GM19023 (cell line): ENCODE results near the gene SMURF2.

ENCODE experiments used
- ATAC-seq: cut with Tn5 transposase; IDR thresholded peaks from one replicate; pipeline ENCODE4 v1.9.1; 2021; ENCODE audit warnings: mild to moderate bottlenecking, moderate library complexity; ENCODE audit not compliant: unreplicated experiment

SMURF2 gene

DNA sequence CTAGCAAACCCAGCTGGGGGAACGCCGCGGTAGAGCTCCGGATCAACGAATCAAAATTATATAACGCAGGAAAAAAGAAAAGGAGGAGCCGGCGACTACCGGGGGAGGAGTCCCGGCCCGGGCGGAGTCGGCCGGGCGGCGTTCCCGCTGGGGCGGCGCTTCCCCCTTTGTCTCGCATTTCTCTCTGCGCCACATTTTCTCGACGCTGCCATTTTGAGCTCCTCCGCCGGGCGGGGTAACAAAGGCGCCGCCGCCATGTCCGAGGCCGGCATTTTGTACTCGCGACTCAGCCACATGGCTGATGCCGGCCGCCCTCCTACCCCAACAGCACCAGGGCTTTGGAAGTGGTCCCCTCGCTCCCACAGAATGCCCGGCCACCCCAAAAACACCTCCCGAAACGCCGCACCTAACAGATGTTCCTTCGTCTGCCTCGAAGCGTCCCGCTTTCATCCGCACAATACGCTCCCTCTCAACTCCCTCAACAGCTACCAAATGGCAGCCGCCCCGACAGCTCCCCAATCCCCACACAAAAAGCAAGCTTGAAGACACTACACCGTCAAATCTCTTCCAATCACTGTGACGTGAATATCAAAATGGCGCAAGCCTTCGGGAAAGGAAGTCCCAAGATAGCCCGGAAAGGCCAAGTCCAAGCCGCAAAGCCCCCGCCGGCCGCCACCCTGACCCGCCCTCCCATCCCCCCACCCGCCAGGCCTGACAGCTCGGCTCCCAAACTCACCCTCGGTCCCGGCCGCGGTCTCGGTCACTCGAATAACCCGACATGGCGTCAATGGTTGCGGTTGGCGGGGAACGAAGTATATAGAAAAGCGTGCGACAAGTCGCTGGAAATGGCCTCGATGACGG, 156.5 kb downstream of the SMURF2 start:
- ATAC-seq = peak; percentile 22

DNA sequence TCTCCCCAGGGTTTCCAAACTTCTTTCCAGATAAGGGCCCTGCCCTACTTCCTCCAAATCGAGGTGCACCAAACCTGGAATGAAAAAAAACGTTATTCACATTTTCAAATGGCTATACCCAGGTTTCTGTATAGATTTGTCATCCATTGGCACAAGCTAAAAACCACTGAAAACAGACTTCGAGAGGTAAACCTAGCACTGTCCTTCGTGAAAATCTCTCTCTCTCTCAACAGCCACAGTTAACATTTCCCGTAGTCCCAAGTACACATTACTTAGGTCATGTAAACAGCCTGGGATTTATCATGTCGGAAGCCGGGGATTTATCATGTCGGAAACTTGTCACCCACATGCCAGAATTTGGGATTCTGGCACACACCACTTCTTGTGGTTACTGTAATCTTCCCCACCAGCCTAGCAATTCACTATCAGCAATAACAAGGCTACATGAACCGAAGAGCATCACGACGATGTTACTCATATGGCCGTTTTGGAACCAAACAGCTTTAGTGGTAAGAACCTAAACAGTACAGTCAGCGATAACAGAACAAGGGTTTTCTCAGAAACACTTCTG, 157.3 kb downstream of the SMURF2 start:
- no peak for ATAC-seq

DNA sequence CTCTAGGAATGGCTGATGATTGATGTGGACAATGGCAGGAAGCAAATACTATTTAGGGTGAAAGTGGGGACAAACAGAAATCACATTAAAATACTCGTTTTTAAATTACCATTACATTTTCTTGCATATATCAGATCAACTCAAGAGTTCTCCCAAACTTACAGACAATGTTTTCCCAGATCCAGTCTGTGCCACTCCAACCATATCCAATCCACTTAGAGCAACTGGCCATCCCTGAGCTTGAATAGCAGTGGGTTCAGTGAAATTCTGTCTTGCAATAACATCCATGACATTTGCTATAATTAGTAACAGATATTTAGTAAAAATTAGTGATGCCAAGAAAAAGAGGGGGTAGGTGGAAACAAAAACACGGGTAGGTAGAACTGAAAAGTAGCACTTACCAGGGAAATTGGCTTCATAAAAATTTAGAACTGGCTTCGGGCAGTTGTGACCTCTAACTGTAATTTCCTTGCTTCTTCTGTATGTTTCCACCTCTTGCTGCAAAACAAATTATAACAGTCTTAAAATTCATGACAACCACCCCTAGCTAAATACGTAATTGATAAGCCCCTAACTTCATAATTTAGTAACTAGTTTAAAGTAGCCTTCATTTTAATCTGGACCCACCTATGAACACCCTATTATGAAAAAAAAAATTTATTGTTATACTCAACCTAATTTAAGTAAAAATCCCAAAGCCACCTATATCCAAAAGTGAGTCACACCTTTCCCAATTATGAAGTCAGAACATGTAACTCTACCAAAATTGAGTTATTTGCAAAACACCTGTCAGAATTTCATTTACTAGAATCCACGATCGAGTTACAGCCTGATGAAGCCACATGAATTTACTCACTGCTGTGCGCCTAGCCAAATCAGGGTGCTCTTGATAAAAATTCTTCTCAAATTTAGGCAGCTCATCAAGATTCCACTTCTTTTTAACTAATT, 158.0 kb downstream of the SMURF2 start:
- no peak for ATAC-seq

DNA sequence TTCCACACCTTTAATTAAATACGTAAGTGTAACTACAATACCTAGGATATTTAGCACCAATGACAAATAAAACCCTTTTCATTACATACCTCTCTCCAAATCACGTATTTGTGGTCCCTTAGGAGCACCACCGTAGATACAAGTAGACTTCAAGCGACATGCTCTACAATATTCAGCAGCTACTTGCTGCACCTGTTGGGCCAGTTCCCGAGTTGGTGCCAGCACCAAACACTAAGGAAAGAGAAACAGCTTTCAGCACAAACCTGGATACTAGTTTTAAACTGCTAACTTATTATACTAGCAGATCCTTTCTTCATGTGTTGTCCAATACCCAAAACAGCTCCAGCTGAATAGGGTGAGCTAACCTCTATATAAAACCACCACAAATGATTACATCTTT, 158.8 kb downstream of the SMURF2 start:
- no peak for ATAC-seq

DNA sequence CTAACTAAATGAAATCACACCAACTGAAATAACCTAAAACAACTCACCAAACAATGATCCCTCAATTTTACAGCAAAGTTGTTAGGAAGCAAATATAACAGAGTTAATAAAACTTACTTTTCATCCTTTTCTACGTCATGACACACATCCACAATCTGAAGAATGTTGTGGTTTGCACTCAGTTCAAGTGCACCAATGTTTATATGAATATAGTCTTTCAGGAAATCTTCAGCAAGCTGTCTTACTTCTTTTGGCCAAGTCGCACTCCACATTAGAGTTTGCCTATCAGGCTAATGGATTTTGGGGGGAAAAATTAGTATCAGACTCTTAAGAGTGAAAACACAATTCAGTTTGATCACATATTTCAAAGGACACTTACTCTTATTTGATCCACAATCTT, 159.3 kb downstream of the SMURF2 start:
- ATAC-seq = no peak

DNA sequence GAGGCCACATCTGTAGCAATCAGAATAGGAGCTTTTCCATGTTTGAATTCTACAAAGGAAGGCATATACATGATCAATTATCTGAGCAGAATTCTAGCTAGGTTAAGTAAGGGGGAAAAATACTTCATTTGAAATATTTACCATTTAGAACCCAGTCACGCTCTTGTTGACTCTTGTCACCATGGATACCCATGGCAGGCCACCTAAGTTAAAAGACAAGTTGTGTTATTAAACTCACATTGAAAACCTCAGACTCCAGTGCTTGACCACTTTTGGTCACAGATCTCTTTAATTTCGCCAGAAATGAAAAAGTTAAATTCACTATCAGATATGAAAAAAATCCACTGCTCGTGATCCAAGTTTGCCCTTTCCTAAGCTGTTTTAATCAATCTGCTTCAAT, 160.1 kb downstream of the SMURF2 start:
- ATAC-seq = no peak

DNA sequence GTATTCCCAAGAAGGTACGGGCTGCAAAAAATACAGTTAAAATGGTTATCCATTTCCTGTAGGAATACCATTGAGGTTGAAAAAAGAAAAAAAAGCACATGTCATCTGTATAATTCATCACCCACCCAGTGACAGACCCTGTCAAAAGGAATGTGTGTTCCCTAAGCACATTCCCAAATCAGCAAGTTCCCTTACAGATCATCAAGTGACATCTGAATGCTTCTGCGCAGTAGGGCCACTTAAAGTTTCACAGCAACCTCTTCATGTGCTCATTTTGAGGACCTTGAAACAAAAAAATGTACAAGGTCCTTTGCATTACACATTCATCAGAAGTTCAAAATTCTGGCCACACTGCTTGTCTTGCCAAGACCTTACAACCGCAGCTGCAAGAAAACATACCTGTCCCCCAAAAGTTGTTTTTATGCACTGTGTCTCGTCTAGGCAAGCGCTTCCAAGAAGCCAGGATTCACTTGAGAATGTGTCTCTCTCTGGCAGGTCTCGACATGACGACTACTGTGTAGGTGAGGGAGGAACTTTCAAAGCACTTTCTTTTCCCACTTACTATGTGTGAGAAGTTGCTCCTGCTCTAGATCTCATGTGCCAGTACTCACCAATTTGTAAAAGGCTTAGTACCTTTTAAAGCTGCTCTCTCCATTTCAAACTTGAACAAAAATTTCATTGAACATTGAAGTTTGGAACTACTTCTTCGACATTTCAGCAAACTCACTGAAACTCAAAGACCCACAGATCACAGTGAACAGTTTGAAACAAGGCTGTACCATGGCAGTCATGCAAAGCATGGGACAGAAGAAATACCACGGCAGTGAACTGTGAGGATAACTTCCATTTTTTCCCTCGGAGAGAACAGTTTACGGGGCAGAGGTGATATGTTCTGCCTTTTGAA, 161.0 kb downstream of the SMURF2 start:
- no peak for ATAC-seq

DNA sequence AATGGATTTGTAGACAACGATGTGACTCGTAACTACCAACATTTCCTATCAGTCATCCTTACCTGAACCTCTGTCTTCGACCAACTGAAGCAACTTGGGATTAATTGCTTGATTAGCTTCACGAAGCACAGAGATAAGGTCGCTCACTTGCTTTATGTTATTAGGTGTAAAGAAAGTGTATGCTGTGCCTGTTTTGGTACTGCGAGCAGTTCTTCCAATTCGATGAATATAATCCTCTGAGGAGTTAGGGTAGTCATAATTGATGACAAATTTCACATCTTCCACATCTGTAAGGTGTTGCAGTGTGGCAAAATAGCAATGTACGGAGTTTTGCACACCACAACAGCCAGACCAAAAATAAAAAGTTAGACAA, 161.6 kb downstream of the SMURF2 start:
- ATAC-seq = no peak

DNA sequence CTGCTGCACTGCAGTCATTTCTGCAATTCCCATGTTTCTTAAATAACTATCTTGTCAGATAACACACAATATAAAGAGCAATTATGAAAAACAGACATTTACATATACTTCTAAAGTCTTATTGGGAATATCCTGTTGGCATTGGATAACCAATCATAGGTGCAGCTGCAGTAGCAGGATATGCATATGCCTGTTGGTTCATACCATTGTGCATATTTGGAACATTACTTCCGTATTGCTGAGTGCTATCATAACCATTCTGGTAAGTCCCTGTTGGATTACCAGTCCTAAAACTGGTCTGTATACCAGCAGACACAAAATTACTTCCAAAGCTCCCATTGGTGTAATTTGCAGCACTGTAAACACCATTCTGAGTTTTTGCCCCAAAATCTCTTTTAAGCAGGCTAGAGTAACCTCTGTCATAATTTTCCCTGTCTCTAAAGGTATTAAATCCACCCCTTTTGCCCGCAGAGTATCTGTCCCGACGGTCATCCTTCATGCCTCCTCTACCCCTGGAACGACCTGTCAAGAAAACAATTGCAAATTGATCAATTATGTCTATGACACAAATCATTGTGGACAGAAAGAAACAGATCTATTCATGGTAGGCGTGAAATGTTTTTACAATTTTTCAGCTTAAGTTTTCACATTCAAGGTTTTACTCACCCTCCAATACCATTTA, 162.2 kb downstream of the SMURF2 start:
- ATAC-seq = no peak

DNA sequence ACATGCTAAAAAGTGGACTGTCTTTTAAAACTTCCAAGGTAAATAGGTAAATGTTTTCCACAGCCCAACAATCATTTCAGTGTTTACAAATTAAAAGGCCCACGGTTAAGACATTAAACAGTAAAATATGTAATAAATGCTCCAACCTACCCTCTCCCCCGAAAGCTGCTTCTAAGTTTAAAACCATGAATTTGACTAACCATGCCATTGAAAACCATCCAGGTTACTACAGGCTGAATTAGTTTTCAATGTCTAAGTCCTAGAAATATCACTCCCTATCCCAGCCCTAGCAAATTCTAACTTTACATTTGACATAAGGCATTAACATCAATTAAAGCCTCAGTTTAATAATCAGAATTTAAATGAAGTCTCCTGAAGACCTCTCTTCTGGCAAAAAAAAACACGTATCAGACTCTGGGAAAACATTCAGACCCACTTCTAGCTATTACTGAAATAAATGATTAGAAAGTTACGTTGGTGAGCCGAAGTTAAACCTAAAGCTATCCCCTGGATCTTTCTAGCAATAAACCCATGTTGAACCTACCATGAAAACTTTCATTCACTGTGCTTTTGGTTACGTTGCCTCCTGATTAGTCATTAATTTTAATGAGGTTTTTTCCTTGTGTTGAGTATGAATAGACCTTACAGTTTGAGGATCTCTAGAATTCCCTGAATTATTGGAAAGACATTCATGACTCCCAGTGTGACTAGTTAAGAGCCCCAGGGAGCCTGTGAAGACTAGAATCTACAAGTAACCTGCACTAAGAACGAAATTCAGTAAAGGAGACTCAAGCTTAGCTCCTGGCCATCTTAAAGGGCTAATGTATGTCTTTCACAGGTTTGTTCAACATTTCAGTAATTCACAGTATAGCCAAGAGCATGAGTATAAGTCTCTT, 163.6 kb downstream of the SMURF2 start:
- no peak for ATAC-seq

DNA sequence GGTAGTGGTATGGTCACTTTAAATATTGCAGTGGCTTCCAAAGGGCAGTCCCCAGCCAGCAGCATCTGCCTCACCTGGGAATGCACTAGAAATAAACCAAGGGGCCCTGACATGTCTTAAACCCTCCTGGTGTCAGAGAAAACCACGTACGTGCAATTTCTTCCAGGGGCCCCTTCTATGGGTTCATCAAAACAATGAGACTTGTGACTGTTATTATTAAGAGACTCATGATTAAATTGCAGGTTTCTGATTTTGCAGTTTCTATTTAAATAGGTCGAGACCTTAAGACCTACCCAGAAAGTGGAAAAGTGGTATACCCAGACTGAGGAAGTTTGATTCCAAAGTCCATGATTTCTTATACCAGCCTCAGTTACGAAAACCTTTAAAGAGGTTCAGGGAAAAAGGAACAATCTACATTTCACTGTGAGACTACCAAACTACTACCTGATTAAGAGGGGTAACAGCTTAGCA, 164.5 kb downstream of the SMURF2 start:
- ATAC-seq = no peak

DNA sequence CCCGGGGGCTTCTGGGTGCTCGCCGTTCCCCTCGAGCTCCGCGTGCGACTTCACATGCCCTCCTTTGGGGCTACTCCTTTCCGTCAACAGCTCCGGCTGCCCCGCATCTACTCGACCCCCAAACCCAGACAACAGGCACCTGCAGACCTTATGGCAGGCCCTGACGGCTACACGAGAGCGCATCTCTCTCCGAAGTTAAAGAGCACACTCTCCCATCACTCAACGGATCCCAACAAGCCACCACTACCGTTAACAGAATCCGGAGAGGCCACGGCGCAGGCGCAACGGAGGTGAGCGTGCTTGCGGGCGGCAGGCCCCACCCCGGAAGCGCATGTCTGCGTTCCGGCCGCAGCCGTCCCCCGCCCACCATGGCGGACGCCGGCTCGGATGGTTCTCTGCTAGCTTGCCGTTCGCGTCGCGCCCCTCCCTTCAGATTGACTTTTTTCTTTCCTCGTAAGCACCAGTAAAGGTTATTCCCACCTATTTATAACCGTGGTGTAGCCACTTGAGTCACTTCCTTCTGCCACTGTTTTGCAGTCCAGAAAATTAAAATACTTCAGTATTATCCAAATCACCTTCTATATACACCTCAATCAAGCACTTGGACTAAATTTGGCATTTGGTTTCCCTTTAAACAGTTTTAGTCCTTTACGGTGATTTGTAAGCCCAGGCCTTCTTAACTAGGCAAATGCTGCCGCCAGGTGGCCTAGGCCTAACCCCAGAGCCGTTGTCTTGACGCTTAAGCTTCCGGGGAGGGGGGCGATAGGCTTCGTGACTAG, 165.1 kb downstream of the SMURF2 start, which contains the start of gene POLG2:
Gene POLG2 (minus strand): TSS at position 269 of the 779 bp plus-strand sequence. CDS start 86 bp downstream, at position 183.
- ATAC-seq = peak; percentile 88

DNA sequence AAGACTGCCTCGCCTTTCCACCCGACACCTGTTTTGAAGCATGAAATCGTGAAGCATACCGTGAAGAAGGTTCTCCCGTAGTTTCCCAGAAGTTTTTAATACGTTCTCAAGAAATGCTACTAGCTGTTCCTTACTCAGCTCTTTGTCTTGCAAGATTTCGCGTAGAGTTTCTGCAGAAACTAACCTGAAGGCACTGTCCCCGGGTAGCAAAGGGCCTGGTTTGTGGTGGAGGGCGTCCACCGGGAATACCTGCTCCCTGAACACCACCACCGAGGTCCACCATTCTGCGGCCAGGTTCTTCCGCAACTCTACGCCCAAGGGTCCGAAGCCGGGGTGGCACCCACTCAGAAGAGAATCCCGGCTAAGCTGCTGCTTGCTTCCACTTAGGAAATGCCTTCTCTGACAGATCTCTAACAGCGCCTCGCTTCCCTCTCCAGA, 165.7 kb downstream of the SMURF2 start:
- ATAC-seq = no peak
